Calu3 (cell line): ENCODE results near the gene BDH1. TPM values are rescaled to one million over a fixed set of nuclear protein-coding genes. Genes with fewer than 3 reads are reported as not detected.

ENCODE experiments used
- BruUV-seq: library from RNA; stranded (reverse); fragments of 400-500 nt; replicated peaks from 2 replicates; lab custom pipeline; 2021; lab: Mats Ljungman, UMichigan
- CTCF ChIA-PET: fragments of 300-600 bp; sonication (Branson Sonifier 250); formaldehyde crosslinking; loops from one replicate; lab custom pipeline; 2022; ENCODE audit warnings: antibody characterized with exemption; lab: Charles Lee
- DNase-seq: peaks from one replicate; pipeline ENCODE4 v3.0.0; 2022
- H3K27ac Mint-ChIP-seq: one replicate; pipeline ENCODE4 v1.8.0; 2022; ENCODE audit warnings: mixed read lengths; ENCODE audit not compliant: unreplicated experiment
- H3K27me3 Mint-ChIP-seq: one replicate; pipeline ENCODE4 v1.8.0; 2022; ENCODE audit warnings: mixed read lengths; ENCODE audit not compliant: unreplicated experiment
- H3K36me3 Mint-ChIP-seq: one replicate; pipeline ENCODE4 v1.8.0; 2022; ENCODE audit warnings: mild to moderate bottlenecking, moderate library complexity, mixed read lengths; ENCODE audit not compliant: insufficient read depth, unreplicated experiment
- H3K4me1 Mint-ChIP-seq: one replicate; pipeline ENCODE4 v1.8.0; 2022; ENCODE audit warnings: mild to moderate bottlenecking, low read depth, mixed read lengths; ENCODE audit not compliant: unreplicated experiment
- H3K4me3 Mint-ChIP-seq: one replicate; pipeline ENCODE4 v1.8.0; 2022; ENCODE audit warnings: mild to moderate bottlenecking, low read depth, moderate library complexity, mixed read lengths; ENCODE audit not compliant: unreplicated experiment
- H3K9me3 Mint-ChIP-seq: one replicate; pipeline ENCODE4 v1.8.0; 2022; ENCODE audit warnings: low read depth, mixed read lengths; ENCODE audit not compliant: unreplicated experiment
- CTCF ChIP-seq: fragments of 200-600 bp; IDR thresholded peaks from one replicate; pipeline ENCODE4 v1.8.0; 2022; ENCODE audit warnings: antibody characterized with exemption; ENCODE audit not compliant: unreplicated experiment
- intact Hi-C: fragments of 100-400 bp; cut with micrococcal nuclease; formaldehyde crosslinking; loops from one replicate; pipeline ENCODE4 v1.10.0; 2022; ENCODE audit not compliant: unreplicated experiment
- total RNA-seq: library from RNA; stranded (reverse); gene quantifications from 2 replicates; pipeline ENCODE4 v1.2.3, GENCODE V29; 2022

BDH1 gene
- total RNA-seq, 1 experiment from 2014 or later, result 49.0 TPM

- Mint-ChIP-seq H3K36me3 (no peaks in the 10 kb centered on the region), H3K4me3 (no peak overlapping the region), H3K27me3 (no peaks in the 10 kb centered on the region), H3K27ac (no peak overlapping the region), H3K4me1 (peaks cover 40% of the 10 kb centered on the region), H3K9me3 (peaks cover 8% of the 10 kb centered on the region)
- TF ChIP-seq CTCF, result no peak
- no peak for DNase-seq
- BruUV-seq, result no TSS peak
- CTCF ChIA-PET, result interaction anchor here (0.8 kb wide), 1 partner anchor 8 kb away, joined by 3 read pairs; no protein-coding TSS in a partner anchor
- intact Hi-C loops, result no loop called here
These were observed 79.7 kb downstream of the BDH1 start for GRCh38 chr3:197475997-197476525.

- Mint-ChIP-seq H3K27ac (no peak overlapping the region), H3K36me3 (no peaks in the 10 kb centered on the region), H3K27me3 (no peaks in the 10 kb centered on the region), H3K9me3 (peaks cover 6% of the 10 kb centered on the region), H3K4me1 (peaks cover 35% of the 10 kb centered on the region), H3K4me3 (no peak overlapping the region)
- TF ChIP-seq CTCF, result no peak
- no peak for DNase-seq
- CTCF ChIA-PET, result no interaction called here
- intact Hi-C loops, result no loop called here
- no TSS peak for BruUV-seq
These were observed 80.3 kb downstream of the BDH1 start for GRCh38 chr3:197475514-197475913.

- Mint-ChIP-seq H3K36me3 (no peaks in the 10 kb centered on the region), H3K9me3 (peaks cover 2% of the 10 kb centered on the region)
- no peak for TF ChIP-seq CTCF
These were observed 83.6 kb downstream of the BDH1 start for GRCh38 chr3:197472151-197472550.

GRCh38 chr3:197471221-197472010 lies 84.4 kb downstream of the BDH1 start:
- H3K9me3 Mint-ChIP-seq, result peaks cover 2% of the 10 kb centered on the region
- DNase-seq, result no peak
- intact Hi-C loops, result no loop called here
- no peak overlapping the region for H3K27ac Mint-ChIP-seq
- CTCF ChIA-PET, result interaction anchor here (0.5 to 0.6 kb wide), 2 partner anchors 12 to 108 kb away, joined by 3 read pairs; no protein-coding TSS in a partner anchor
- no peak overlapping the region for H3K4me3 Mint-ChIP-seq
- no TSS peak for BruUV-seq
- no peaks in the 10 kb centered on the region for H3K36me3 Mint-ChIP-seq
- peaks cover 36% of the 10 kb centered on the region for H3K4me1 Mint-ChIP-seq
- TF ChIP-seq CTCF, result no peak
- H3K27me3 Mint-ChIP-seq, result no peaks in the 10 kb centered on the region

More at GRCh38 chr3:197472151-197472550, 83.6 kb downstream of the BDH1 start:
- intact Hi-C loops, result no loop called here
- H3K27ac Mint-ChIP-seq, result no peak overlapping the region
- no peak overlapping the region for H3K4me3 Mint-ChIP-seq
- no TSS peak for BruUV-seq
- H3K27me3 Mint-ChIP-seq, result no peaks in the 10 kb centered on the region
- no peak for DNase-seq
- CTCF ChIA-PET, result no interaction called here
- peaks cover 37% of the 10 kb centered on the region for H3K4me1 Mint-ChIP-seq
